Mucosa of stomach (tissue), 1 donor: Measurements from ENCODE around the gene XRCC2.

Experiments used
- H3K27me3 ChIP-seq: one replicate; pipeline ENCODE4 v1.7.0; 2013; ENCODE audit warnings: mild to moderate bottlenecking, low read length; ENCODE audit not compliant: control insufficient read depth, insufficient read depth
- H3K36me3 ChIP-seq: one replicate; pipeline ENCODE4 v1.7.0; 2013; ENCODE audit warnings: low read length; ENCODE audit not compliant: control insufficient read depth, insufficient read depth
- H3K4me1 ChIP-seq: one replicate; pipeline ENCODE4 v1.7.0; 2013; ENCODE audit warnings: mild to moderate bottlenecking, low read length; ENCODE audit not compliant: control insufficient read depth, insufficient read depth
- H3K4me3 ChIP-seq: one replicate; pipeline ENCODE4 v1.7.0; 2013; ENCODE audit warnings: low read length
- H3K9ac ChIP-seq: one replicate; pipeline ENCODE4 v1.7.0; 2013; ENCODE audit warnings: mild to moderate bottlenecking, low read length, moderate library complexity
- H3K9me3 ChIP-seq: one replicate; pipeline ENCODE4 v1.7.0; 2013; ENCODE audit warnings: mild to moderate bottlenecking, low read length, moderate library complexity; ENCODE audit not compliant: control insufficient read depth
- donor health status: Pancreatic carcinoma.

Gene XRCC2

GRCh38 chr7:152600266-152600665 is 75.7 kb downstream of the XRCC2 start:
- Histone ChIP-seq H3K4me3 (no peak overlapping the region), H3K9ac (no peak overlapping the region), H3K36me3 (no peaks in the 10 kb centered on the region), H3K27me3 (no peaks in the 10 kb centered on the region), H3K9me3 (no peaks in the 10 kb centered on the region), H3K4me1 (no peaks in the 10 kb centered on the region)

GRCh38 chr7:152597507-152597906 is 78.4 kb downstream of the XRCC2 start:
- Histone ChIP-seq H3K4me3 (no peak overlapping the region), H3K9ac (no peak overlapping the region), H3K4me1 (no peaks in the 10 kb centered on the region), H3K27me3 (no peaks in the 10 kb centered on the region), H3K36me3 (no peaks in the 10 kb centered on the region), H3K9me3 (no peaks in the 10 kb centered on the region)

- H3K36me3 ChIP-seq, result no peaks in the 10 kb centered on the region
- H3K9ac ChIP-seq, result no peak overlapping the region
- H3K4me3 ChIP-seq, result no peak overlapping the region
- H3K4me1 ChIP-seq, result no peaks in the 10 kb centered on the region
- H3K27me3 ChIP-seq, result no peaks in the 10 kb centered on the region
- H3K9me3 ChIP-seq, result no peaks in the 10 kb centered on the region
Measured at GRCh38 chr7:152596824-152597223, 79.1 kb downstream of the XRCC2 start.
